ENCODE measurements around the gene ATP8A1. TPM values are rescaled to one million over a fixed set of nuclear protein-coding genes. Genes with fewer than 3 reads are reported as not detected.

Gene ATP8A1
- total and polyA plus RNA-seq, 2 of the 4 experiments (the other 2 are of a cell fraction) = 0.12 to 0.36 TPM

GRCh38 chr4:42596918-42597317 lies 60.0 kb downstream of the ATP8A1 start:
- no peak overlapping the region for H2BK120ac ChIP-seq (ENCODE audit: low read depth, low read length)
- ChIA-PET CTCF (no interaction called here), POLR2A (ENCODE audit: unreplicated experiment) (no interaction called here)
- H3K4me3 ChIP-seq (ENCODE audit: insufficient read depth, low read depth, low read length) = no peak overlapping the region
- H3K27ac ChIP-seq (ENCODE audit: insufficient read depth, low read length) = no peak overlapping the region
- H3K23ac ChIP-seq (ENCODE audit: low read depth, low read length) = no peak overlapping the region
- intact Hi-C loops (cut with micrococcal nuclease) = no loop called here
- no peak overlapping the region for H2BK15ac ChIP-seq (ENCODE audit: low read depth, low read length)
- no peak overlapping the region for H3K14ac ChIP-seq (replicated peaks; ENCODE audit: low read depth, low read length)
- in situ Hi-C loops (cut with MboI; ENCODE audit: low sequenced_read_pairs) = no loop called here
- no TSS peak for BruUV-seq (replicated peaks)
- H3K9me3 ChIP-seq (ENCODE audit: control insufficient read depth, insufficient read depth, low read length) = no peaks in the 10 kb centered on the region
- H2BK5ac ChIP-seq (ENCODE audit: low read depth, low read length, poor library complexity, severe bottlenecking) = no peak overlapping the region
- TF ChIP-seq RFX5 (IDR thresholded peaks at IDR 0.05; ENCODE audit: low read depth, low read length) (no peak), NFE2L2 (IDR thresholded peaks at IDR 0.05; ENCODE audit: low read depth, low read length) (no peak), POLR2A (IDR thresholded peaks at IDR 0.05; ENCODE audit: low read depth, low read length) (no peak), MAFK (IDR thresholded peaks at IDR 0.05; ENCODE audit: low read depth, low read length) (no peak), USF2 (IDR thresholded peaks at IDR 0.05; ENCODE audit: low read depth, low read length) (no peak), RAD21 (IDR thresholded peaks at IDR 0.05; ENCODE audit: low read length) (no peak), CEBPB (IDR thresholded peaks at IDR 0.05; ENCODE audit: low read depth, low read length) (no peak), SMC3 (IDR thresholded peaks at IDR 0.05; ENCODE audit: low read depth, low read length) (no peak), RCOR1 (IDR thresholded peaks at IDR 0.05; ENCODE audit: insufficient replicate concordance, low read length) (no peak)
- no peak overlapping the region for H3K56ac ChIP-seq (ENCODE audit: extremely low read depth, insufficient read depth, low read length)
- no peaks in the 10 kb centered on the region for H4K20me1 ChIP-seq (ENCODE audit: insufficient read depth, low read length)
- no peaks in the 10 kb centered on the region for H3K79me1 ChIP-seq (ENCODE audit: low read depth in 1 of 2, low read length in 2 of 2)
- no peak overlapping the region for H3K4ac ChIP-seq (ENCODE audit: low read depth, low read length)
- H4K91ac ChIP-seq (ENCODE audit: insufficient read depth, low read depth, low read length) = no peak overlapping the region
- no peak overlapping the region for H4K5ac ChIP-seq (ENCODE audit: low read depth, low read length)
- WGBS, 2 experiments (ENCODE audit: extremely low coverage in 2 of 2, insufficient read length in 1 of 2) = no CpG with 5 or more reads among the region's 2 CpGs
- H3K9ac ChIP-seq (ENCODE audit: low read depth, low read length) = no peak overlapping the region
- no peak overlapping the region for H2AK5ac ChIP-seq (ENCODE audit: low read depth, low read length)
- no peak overlapping the region for H3K18ac ChIP-seq (ENCODE audit: low read depth, low read length)
- dilution Hi-C loops (cut with HindIII; ENCODE audit: low sequenced_read_pairs, unreplicated experiment) = no loop called here
- H2AK9ac ChIP-seq (replicated peaks; ENCODE audit: low read depth, low read length, poor library complexity) = no peak overlapping the region
- H3K36me3 ChIP-seq (ENCODE audit: control insufficient read depth, insufficient read depth, low read length) = no peaks in the 10 kb centered on the region
- ATAC-seq (ENCODE audit: low read depth) (no peak), DNase-seq (no peak)
- H3K9me1 ChIP-seq (ENCODE audit: insufficient read depth, low read length) = no peaks in the 10 kb centered on the region
- no peak overlapping the region for H4K8ac ChIP-seq (ENCODE audit: low read depth in 2 of 2, low read length in 2 of 2)
- no peaks in the 10 kb centered on the region for H3K4me1 ChIP-seq (ENCODE audit: control insufficient read depth, insufficient read depth, low read length)
- no peaks in the 10 kb centered on the region for H3K27me3 ChIP-seq (ENCODE audit: control insufficient read depth, insufficient read depth, low read length)
- H3K4me2 ChIP-seq (ENCODE audit: low read depth, low read length) = no peak overlapping the region
- H2BK20ac ChIP-seq (ENCODE audit: low read depth, low read length) = no peak overlapping the region
- no peak overlapping the region for H2AFZ ChIP-seq (replicated peaks; ENCODE audit: low read length, poor library complexity)

Data from IMR-90 (cell line).